GM19324 (cell line): ENCODE results near the gene GMDS.
"Not testable (repeated sequence)": the region's sequence is repeated elsewhere in the genome, so short reads cannot be mapped to it uniquely, and the experiment has no call there.

Experiments used
- ATAC-seq: cut with Tn5 transposase; IDR thresholded peaks from one replicate; pipeline ENCODE4 v1.9.1; 2021; ENCODE audit warnings: mild to moderate bottlenecking, moderate library complexity; ENCODE audit not compliant: unreplicated experiment, low FRiP score

Gene GMDS

GRCh38 chr6:1708820-1709219 lies 536.6 kb downstream of the GMDS start:
- no peak for ATAC-seq

GRCh38 chr6:1708122-1708521 lies 537.3 kb downstream of the GMDS start:
- no peak for ATAC-seq

GRCh38 chr6:1705630-1706029 lies 539.8 kb downstream of the GMDS start:
- ATAC-seq = no peak

- ATAC-seq = no peak
Measured at GRCh38 chr6:1705183-1705582, 540.2 kb downstream of the GMDS start.

DNA sequence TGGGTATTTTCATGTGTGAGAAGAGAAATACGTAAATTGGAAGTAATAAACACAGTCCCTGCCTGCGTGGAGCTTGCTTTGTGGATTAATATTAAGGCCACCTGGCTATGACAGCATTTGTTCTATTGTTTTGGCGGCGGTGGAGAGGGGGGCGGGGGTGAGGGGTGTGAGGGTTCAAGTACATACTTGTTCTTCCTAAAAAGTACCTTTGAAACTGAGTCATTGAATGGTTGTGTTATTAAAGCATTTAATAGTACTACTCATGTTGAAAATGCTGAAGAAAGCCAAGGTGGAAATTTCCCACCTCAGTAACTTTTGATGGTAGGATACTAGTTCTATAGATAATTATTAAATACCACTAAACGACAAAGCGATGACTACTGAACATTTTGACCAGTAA lies 540.7 kb downstream of the GMDS start:
- ATAC-seq = no peak

GRCh38 chr6:1703923-1704322 lies 541.5 kb downstream of the GMDS start:
- ATAC-seq = no peak

DNA sequence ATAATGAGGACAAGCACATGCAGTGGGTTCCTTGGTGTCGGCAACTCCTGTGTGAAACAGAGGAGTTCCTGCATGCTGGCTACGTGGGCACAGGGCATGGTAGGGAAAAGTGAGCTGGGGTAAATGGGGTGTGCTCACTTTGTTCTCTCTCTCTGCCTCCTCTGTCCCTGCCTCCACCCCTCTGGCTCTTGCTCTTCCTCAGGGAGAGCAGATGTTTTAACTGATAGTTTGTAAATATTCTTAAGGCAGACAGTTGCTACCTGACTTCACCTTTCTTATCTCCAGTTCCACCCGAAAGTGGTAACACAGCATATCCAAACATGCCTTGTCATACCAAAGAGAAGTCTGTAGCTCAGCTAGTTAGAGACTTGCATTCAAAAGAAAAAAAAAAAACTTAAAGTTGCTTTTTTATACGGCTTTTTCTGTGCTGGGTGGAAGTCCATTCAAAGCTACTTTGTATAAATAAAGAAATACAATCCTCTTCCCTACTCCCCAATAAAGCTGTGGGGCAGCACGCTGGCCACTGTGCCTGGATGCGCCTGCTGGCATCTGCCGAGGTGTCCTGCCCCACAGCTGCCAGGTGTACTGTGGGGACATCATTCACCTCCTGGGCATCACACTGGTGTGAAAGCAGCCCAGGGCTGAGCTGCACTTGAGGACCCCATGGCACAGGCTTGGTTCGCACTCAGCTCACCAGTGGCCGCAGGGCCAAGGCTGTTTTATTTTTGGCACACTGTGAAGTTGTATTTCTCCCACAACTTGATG lies 542.1 kb downstream of the GMDS start:
- ATAC-seq = no peak

DNA sequence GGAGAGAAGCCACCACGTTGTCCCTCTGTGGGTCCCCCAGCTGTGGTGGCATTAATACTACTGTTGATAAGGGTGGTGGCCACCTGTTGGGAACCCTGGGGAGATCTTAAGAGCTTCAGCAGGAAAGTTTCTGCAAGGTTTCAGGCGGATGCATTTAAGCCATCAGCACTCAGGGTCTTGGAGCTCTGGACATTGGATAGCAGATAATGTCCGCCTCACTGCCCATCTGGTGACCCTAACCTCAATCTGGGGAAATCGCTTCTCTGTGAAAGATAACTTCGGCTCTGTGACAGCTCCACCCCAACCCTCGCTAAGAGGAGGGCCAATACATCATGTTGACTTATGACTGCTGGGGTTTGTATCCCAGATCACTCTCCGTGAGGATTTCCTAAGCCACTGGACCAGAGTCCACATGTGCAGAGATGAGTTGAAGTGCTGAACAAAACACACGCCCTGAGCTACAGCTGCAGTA lies 542.8 kb downstream of the GMDS start:
- no peak for ATAC-seq

DNA sequence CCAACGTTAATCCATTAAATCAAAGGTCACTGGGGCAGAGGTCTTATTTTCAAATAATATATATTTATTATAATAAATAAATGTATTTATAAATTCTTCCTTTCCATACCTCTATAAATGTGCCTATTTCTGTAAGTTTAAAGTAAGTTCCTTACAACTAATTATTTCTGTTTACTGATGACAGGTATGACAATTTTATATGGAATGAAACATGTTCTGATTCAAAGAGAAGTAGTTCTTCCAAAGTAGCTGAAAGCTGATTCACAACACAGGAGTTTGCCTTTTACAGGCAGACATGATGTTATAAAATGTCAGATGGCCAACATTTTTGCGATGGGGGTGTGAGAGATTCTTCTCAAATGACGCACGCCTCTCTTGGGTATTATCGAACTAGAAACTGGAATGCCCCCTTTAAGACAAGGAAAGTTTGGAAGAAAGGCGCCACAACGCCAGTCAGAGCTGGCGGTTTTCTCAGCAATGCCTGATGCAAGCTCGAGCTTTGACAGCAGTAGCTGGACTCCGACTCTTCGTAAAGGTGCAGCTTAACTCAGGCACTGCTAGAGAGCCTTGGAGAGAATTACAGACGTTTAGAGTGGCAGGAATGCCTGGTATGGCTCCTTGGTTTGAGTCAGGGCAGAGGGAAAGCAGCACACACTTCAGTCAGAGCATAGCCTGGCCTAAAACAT lies 543.6 kb downstream of the GMDS start:
- ATAC-seq = no peak

GRCh38 chr6:1700278-1700967 lies 545.0 kb downstream of the GMDS start:
- ATAC-seq = no peak

DNA sequence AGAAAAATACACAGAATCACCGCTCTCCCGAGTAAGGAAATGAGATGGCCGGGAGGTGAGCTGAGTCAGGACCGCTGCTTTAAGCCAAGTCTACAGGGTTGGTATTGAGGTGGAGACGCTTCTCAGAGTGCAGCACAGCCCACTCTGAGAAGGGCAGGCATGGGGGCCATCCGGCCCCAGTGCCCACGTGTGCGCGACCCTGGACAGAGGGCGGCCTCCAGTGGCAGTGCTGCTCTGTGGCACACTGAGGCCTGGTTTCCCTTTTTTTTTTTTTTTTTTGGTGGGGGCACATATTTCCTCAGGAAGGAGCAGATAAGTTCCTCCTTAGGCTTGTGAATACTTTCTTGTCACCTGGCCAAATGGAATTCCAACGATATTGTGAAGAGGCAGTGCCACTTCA lies 546.9 kb downstream of the GMDS start:
- no peak for ATAC-seq

GRCh38 chr6:1697688-1698351 lies 547.6 kb downstream of the GMDS start:
- ATAC-seq = no peak

DNA sequence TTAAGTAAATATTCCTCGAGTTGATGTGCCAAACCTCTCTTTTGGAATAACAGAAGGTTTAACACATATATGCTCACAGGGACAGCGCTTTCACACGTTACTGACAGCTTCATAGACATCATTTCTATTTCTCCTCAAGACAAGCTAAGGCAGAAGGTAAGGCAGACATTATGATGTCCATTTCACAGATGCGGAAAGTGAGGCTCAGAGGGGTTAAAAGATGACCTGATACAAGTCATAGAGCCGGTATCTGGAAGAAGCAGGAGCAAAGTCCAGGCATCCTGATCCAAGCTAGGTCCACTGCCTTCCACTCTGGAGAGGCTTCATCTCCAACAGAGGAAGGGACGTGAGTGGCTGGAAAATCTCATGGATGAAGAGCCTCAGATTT lies 548.9 kb downstream of the GMDS start:
- ATAC-seq = no peak

DNA sequence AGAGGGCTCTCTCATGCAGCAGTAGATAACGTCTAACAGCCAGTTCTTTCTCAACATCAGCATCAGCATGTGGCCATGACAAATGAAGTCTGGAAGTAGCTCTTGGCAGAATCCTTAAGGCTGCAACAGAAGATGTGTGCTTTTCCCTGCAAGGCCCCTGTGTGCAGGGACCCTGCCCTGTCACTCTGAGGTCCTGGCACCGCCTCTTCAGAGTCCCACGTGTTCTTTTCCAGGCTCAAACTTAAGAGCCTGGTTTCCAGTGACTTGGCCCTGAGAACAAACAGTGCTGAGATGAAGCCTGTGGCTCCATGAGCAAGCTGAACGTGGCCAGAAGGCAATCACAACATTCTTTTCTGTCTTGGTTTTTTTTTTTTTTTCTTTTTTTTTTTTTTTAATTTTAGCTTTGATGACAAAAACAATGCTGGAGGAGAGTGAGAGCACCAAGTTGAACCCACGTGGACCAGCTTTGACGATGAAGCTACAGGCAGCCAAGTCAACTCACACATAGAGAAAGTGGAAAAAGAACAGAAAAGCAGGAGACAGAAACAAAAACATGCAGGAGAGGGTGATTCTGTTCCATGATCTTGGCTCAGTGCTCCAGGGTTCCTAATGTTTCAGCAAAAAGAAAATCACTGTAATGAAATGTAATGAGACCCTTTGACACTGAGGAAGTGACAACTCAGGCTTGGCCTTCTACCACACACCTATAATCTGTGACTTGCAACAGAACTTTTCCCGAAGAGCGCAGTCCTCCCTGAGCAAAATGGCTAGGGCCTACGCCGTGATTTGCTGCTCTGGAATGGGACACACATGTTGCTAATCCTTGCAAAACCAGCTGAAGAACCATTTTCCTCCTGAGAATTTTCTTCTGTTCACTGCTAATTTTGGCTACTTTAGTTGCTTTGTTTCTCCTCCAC lies 549.6 kb downstream of the GMDS start:
- ATAC-seq = no peak

DNA sequence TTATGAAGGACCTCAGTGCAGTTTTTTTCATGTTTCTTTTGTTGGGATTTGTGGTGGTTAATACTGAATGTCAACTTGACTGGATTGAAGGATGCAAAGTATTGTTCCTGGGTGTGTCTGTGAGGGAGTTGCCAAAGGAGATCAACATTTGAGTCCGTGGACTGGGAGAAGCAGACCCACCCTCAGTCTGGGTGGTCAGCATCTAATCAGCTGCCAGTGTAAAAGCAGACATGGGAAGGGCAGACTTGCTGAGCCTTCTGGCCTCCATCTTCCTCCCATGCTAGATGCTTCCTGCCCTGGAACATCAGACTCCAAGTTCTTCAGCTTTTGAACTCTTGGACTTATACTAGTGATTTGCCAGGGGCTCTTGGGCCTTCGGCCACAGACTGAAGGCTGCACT lies 553.6 kb downstream of the GMDS start:
- not testable (repeated sequence) for ATAC-seq

DNA sequence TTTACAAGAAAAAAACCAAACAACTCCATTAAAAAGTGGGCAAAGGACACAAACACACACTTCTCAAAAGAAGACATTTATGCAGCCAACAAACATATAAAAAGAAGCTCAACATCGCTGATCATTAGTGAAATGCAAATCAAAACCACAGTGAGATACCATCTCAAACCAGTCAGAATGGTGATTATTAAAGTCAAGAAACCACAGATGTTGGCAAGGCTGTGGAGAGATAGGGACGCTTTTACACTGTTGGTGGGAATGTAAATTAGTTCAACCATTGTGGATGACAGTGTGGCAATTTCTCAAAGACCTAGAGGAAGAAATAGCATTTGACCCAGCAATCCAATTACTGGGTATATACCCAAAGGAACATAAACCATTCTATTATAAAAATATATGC lies 554.7 kb downstream of the GMDS start:
- ATAC-seq = not testable (repeated sequence)

DNA sequence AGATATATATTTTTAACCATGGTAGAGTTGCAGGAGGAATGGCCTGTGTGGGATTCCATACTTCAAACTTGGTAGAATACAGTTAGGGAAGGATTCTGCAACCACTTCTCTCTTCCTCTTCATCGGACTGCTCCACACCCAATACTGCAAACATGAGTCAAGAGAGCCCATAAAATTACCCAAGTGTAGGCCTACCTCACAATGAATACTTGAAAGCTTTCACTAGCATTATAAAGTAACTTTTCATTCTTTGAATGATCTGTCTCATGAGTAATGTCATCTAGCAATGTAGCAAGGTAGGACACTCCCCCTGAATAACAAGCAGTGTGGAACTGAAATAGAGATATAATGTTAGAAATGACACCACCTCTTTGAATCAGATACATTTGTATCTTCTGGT lies 556.3 kb downstream of the GMDS start:
- no peak for ATAC-seq

DNA sequence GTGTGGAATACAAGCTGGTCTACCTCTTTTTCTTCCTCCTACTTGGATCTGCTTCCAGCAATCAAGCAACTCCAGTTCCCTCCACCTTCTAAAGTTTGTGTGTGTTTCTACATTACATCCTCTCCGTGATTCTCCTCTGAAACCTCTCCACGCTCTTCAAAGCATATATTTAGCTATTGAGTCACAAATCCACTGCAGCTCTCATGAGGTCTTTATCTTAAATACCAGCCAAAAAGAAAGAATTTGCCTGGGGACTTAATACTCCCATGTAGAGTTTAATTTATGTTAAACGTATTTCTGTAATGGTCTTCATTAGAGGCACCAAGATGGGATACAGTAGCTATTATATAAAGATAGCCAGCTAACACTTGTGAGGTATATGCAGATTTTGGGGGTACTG lies 557.0 kb downstream of the GMDS start:
- ATAC-seq = no peak

DNA sequence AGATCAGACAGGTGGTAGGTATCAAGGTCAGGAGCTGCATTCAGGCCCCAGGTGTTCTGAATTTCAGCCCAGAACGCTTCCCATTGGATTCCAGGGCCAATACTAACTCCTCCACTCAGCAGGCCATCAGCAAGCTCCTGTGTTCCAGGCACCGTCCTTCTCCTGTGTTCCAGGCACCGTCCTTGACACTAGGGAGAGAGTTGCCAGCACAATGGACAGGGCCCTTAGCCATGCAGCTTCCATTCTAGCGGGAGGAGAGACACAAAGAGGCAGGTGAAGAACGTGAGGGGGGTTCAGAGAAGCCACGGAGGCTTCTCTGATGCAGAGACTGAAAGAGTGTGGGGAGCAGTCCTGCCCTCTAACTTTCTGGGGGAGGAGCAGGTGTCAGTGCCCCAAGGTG lies 558.0 kb downstream of the GMDS start:
- no peak for ATAC-seq
